Gastroesophageal sphincter (tissue), 3 donors: ENCODE measurements around the gene MRPS18A.

ENCODE experiments used
- CTCF ChIP-seq, 4 experiments: fragments of 200-600 bp in 2 of 4; fragments of 450-650 bp in 2 of 4; sonication (generic) in 1 of 4; IDR thresholded peaks; one replicate each; pipeline ENCODE4 v1.5.1; 2017 to 2019; ENCODE audit warnings: antibody characterized with exemption in 4 of 4, mild to moderate bottlenecking in 2 of 4, moderate library complexity in 2 of 4
- EP300 ChIP-seq: sonication (generic); formaldehyde crosslinking; IDR thresholded peaks from one replicate; pipeline ENCODE4 v1.6.1; 2017; ENCODE audit warnings: antibody characterized with exemption, mild to moderate bottlenecking
- POLR2A ChIP-seq, 2 donors: fragments of 450-650 bp; IDR thresholded peaks; one replicate each; pipeline ENCODE4 v1.6.1; 2017; ENCODE audit warnings: antibody characterized with exemption in 2 of 2, mild to moderate bottlenecking in 2 of 2, moderate library complexity in 1 of 2

- no peak for TF ChIP-seq POLR2A (IDR thresholded peaks at IDR 0.05)
- no peak for TF ChIP-seq CTCF (IDR thresholded peaks at IDR 0.05)
- no peak for TF ChIP-seq EP300
Observed at GRCh38 chr6:43695215-43695966, 7.8 kb upstream of the MRPS18A start.
